ENCODE measurements around the gene IL16.

DNA sequence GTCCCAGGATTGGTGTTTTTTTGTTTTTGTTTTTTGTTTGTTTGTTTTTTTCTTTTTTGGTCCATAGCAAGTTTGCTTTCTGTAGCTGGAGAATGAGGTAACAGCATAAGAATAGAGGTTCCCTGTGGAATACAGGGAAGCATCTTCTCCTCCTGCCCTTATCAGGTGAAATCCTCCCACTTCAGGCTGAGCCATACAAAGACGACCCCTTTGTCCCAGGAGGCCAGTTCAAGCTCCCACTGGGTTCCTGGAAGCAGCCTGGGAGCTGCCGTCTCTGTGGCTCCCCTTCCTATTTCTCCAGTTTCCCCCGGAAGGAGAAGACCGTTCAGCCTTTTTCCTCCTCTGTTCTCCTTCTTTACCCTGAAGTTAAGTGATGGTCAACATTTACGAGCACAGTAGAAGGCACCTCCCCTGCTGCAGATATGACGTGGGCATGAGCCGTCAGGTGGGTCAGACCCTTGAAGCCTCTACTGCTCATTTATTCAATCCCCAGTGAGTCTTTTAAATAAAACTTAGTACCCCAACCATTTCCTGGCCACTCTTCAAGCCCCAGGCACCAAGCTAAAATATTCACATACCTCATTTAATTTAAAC lies 1.1 kb downstream of the IL16 start:
- TF ChIP-seq, protein P1, sequence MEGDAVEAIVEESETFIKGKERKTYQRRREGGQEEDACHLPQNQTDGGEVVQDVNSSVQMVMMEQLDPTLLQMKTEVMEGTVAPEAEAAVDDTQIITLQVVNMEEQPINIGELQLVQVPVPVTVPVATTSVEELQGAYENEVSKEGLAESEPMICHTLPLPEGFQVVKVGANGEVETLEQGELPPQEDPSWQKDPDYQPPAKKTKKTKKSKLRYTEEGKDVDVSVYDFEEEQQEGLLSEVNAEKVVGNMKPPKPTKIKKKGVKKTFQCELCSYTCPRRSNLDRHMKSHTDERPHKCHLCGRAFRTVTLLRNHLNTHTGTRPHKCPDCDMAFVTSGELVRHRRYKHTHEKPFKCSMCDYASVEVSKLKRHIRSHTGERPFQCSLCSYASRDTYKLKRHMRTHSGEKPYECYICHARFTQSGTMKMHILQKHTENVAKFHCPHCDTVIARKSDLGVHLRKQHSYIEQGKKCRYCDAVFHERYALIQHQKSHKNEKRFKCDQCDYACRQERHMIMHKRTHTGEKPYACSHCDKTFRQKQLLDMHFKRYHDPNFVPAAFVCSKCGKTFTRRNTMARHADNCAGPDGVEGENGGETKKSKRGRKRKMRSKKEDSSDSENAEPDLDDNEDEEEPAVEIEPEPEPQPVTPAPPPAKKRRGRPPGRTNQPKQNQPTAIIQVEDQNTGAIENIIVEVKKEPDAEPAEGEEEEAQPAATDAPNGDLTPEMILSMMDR (IDR thresholded peaks at IDR 0.05; ENCODE audit: insufficient read depth, low read length, poor library complexity, severe bottlenecking): no peak
- TF ChIP-seq EZH2phosphoT487 (conservative IDR thresholded peaks at IDR 0.05; ENCODE audit: low read length): no peak

All from SU-DHL-6 (cell line).